ENCODE results near the gene SERGEF. TPM values are rescaled to one million over a fixed set of nuclear protein-coding genes. Genes with fewer than 3 reads are reported as not detected.

SERGEF gene
- total RNA-seq, 3 donors from 2014 or later: 23.6 to 45.0 (median 23.8) TPM

DNA sequence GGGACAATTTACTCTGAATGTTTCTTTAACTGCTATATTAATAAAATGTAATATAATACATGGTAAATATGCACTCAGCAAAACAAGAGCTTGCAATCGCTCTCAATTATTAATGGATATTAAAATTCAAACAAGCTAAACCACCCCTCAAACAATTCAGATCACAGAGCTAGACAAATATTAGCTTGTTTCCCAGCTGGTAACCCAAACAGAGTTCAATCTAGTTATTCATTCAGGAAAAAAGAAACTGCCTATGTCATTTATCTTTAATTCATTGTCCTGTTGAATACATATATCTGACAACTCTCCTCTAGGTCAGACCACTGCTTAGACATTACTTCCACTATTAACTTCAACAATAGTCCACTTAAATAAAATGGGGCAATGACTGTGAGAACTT lies 78.7 kb downstream of the SERGEF start:
- no peaks in the 10 kb centered on the region for H3K36me3 ChIP-seq (ENCODE audit: low read depth)
- no peaks in the 10 kb centered on the region for H3K9me3 ChIP-seq
- intact Hi-C loops (cut with DNase I, micrococcal nuclease): no loop called here
- TF ChIP-seq, protein P1, sequence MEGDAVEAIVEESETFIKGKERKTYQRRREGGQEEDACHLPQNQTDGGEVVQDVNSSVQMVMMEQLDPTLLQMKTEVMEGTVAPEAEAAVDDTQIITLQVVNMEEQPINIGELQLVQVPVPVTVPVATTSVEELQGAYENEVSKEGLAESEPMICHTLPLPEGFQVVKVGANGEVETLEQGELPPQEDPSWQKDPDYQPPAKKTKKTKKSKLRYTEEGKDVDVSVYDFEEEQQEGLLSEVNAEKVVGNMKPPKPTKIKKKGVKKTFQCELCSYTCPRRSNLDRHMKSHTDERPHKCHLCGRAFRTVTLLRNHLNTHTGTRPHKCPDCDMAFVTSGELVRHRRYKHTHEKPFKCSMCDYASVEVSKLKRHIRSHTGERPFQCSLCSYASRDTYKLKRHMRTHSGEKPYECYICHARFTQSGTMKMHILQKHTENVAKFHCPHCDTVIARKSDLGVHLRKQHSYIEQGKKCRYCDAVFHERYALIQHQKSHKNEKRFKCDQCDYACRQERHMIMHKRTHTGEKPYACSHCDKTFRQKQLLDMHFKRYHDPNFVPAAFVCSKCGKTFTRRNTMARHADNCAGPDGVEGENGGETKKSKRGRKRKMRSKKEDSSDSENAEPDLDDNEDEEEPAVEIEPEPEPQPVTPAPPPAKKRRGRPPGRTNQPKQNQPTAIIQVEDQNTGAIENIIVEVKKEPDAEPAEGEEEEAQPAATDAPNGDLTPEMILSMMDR (IDR thresholded peaks at IDR 0.05): no peak
- DNase-seq: no peak
- no peak overlapping the region for H3K4me3 ChIP-seq
- ATAC-seq: no peak
- H3K4me1 ChIP-seq (ENCODE audit: low read depth): no peaks in the 10 kb centered on the region

DNA sequence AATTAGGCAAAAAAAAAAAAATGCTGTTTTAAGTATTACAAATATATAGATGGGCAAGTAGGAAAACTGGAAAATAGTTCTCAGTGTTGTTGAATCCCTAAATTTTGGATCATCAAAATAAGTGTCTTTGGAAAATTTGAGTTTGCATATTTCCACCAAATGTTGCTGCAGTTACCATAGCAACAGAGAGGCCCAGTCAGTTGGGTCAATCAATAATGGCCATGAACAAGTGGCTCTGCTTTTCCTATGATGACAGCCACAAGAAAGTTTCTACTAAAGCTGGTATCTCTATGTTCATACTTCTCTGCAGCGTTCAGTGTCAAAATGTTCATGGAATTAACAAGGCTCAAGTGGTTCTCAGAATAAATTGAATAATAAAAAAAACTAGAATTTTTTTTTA lies 79.1 kb downstream of the SERGEF start:
- no peak overlapping the region for H3K4me3 ChIP-seq
- TF ChIP-seq, protein P1 (IDR thresholded peaks at IDR 0.05): no peak
- no peak for ATAC-seq

DNA sequence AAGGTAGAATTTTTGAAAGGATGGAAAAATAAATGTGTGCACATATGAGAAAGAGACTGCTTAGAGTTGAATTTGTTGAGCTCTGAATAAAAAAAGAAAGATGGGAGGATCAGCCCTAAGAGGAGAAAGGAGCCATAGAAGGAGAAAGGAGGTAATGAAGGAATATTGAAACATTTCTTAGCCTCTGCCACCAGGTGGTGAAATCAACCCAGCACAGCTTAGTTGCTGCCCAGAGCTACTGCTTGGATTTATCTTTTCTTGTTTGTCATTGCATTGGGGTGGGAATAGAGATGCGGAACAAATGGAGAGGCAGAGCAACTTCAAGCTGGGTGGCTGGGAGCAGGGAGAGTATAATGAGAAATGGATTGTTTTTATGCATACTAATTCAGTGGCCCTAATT lies 80.4 kb downstream of the SERGEF start:
- DNase-seq (no peak), ATAC-seq (no peak)
- H3K4me3 ChIP-seq: no peak overlapping the region
- no peaks in the 10 kb centered on the region for H3K9me3 ChIP-seq
- H3K36me3 ChIP-seq (ENCODE audit: low read depth): no peaks in the 10 kb centered on the region
- TF ChIP-seq, protein P1 (IDR thresholded peaks at IDR 0.05): no peak
- intact Hi-C loops (cut with DNase I, micrococcal nuclease): no loop called here
- no peaks in the 10 kb centered on the region for H3K4me1 ChIP-seq (ENCODE audit: low read depth)

More for the DNA sequence above, 79.1 kb downstream of the SERGEF start:
- Histone ChIP-seq H3K9me3 (no peaks in the 10 kb centered on the region), H3K4me1 (ENCODE audit: low read depth) (no peaks in the 10 kb centered on the region), H3K36me3 (ENCODE audit: low read depth) (no peaks in the 10 kb centered on the region)
- DNase-seq: no peak
- intact Hi-C loops (cut with DNase I, micrococcal nuclease): no loop called here

DNA sequence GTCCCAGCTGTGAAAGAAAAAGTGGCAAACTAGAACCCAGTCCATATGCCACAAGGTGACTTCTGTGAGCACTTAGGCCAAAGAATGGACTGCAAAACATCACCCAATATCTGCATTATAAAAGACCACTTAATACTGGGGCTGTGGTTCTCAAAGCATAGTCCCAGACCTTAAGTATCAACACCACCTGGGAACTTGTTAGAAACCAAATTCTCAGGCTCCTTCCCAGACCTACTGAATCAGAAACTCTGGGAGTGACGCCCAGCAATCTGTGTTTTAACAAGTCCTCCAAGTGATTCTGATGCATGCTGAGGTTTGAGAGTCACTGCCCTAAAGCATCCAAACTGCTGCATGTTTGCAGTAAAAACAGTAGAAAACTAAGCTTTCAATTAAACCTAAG lies 81.3 kb downstream of the SERGEF start:
- no peak for ATAC-seq
- TF ChIP-seq, protein P1 (IDR thresholded peaks at IDR 0.05): no peak
- Histone ChIP-seq H3K4me1 (ENCODE audit: low read depth) (no peaks in the 10 kb centered on the region), H3K36me3 (ENCODE audit: low read depth) (no peaks in the 10 kb centered on the region), H3K9me3 (no peaks in the 10 kb centered on the region), H3K4me3 (no peak overlapping the region)
- intact Hi-C loops (cut with DNase I, micrococcal nuclease): no loop called here
- no peak for DNase-seq

DNA sequence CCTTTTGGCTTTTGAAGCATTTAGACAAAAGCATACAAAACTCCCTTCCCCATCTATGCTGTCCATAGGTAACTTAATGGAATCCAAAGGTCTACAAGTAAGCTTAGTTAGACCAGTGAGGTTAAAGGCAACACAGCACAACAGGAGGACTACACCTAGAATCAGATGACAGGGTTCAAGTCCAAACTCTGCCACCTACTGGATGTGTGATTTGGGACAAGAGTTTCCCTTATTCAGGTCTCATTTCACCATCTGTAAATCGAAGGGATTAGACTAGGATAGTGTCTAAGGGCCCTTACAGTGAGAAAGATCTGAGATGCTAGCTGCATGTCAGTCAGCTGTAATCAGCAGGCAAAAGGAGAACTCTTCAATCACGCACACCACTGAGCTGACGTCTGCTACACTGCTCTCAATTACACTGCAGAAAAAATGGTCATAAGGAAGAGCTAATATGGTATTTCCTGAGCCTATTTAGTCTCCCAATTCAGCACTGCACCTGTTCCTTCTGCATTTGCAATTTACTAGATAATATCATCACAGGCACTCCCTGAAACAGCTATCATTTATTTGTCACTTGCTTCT lies 82.2 kb downstream of the SERGEF start:
- intact Hi-C loops (cut with DNase I, micrococcal nuclease): no loop called here
- no peaks in the 10 kb centered on the region for H3K36me3 ChIP-seq (ENCODE audit: low read depth)
- ATAC-seq (no peak), DNase-seq (no peak)
- no peak overlapping the region for H3K4me3 ChIP-seq
- H3K4me1 ChIP-seq (ENCODE audit: low read depth): no peaks in the 10 kb centered on the region
- H3K9me3 ChIP-seq: no peaks in the 10 kb centered on the region
- TF ChIP-seq, protein P1 (IDR thresholded peaks at IDR 0.05): no peak

DNA sequence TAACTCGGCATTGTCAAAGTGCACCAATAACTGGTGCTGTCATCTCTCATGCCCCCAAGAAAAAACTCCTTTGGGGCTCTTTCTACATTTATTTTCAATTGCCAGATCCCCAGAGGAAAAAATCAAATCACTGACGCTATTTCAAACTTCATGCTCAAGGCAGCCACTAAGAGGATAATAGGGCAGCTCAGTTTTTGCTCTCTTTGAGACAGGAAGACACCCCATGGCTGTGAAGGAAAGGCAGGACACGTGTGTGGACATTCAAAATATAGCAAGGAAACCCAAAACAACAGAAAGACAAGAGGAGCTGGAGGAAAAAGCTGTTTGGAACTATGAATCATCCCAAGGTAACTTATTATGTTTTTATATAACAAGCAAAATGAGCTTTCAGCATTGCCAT lies 83.7 kb downstream of the SERGEF start:
- TF ChIP-seq, protein P1 (IDR thresholded peaks at IDR 0.05): no peak
- Histone ChIP-seq H3K4me3 (no peak overlapping the region), H3K4me1 (ENCODE audit: low read depth) (no peaks in the 10 kb centered on the region), H3K9me3 (no peaks in the 10 kb centered on the region), H3K36me3 (ENCODE audit: low read depth) (no peaks in the 10 kb centered on the region)
- intact Hi-C loops (cut with DNase I, micrococcal nuclease): no loop called here
- ATAC-seq (no peak), DNase-seq (no peak)
